Psoas muscle (tissue), 8 donors: ENCODE data around the gene SLC46A2. TPM values are rescaled to one million over a fixed set of nuclear protein-coding genes. Genes with fewer than 3 reads are reported as not detected.

Source experiments
- ATAC-seq, 4 donors: fragments of 200-7000 bp; cut with Tn5 transposase; one replicate each; pipeline ENCODE4 v1.9.1; 2020; ENCODE audit warnings: moderate library complexity in 3 of 4, mild to moderate bottlenecking in 2 of 4
- DNase-seq, 2 donors: peaks; one replicate each; pipeline ENCODE4 v3.0.0-alpha.2; 2020
- H3K27ac ChIP-seq: fragments of 200-600 bp; one replicate; pipeline ENCODE4 v1.8.0; 2022
- H3K27me3 ChIP-seq, 3 donors: fragments of 200-600 bp in 1 of 3; one replicate each; pipeline versions ENCODE4 v1.6.1 to v1.8.0; 2013 to 2022; ENCODE audit warnings: low read length in 2 of 3, mild to moderate bottlenecking in 2 of 3, moderate library complexity in 1 of 3; ENCODE audit not compliant: insufficient read depth in 3 of 3
- H3K36me3 ChIP-seq, 2 donors: fragments of 200-600 bp in 1 of 2; one replicate each; pipeline versions ENCODE4 v1.6.1 to v1.8.0; 2013 to 2022; ENCODE audit warnings: low read depth in 1 of 2, mild to moderate bottlenecking in 1 of 2, moderate library complexity in 1 of 2; ENCODE audit not compliant: insufficient read depth in 1 of 2
- H3K4me1 ChIP-seq: fragments of 200-600 bp; one replicate; pipeline ENCODE4 v1.8.0; 2022
- H3K4me3 ChIP-seq: fragments of 200-600 bp; one replicate; pipeline ENCODE4 v1.8.0; 2022; ENCODE audit warnings: mild to moderate bottlenecking
- H3K9me3 ChIP-seq: fragments of 200-600 bp; one replicate; pipeline ENCODE4 v1.8.0; 2022
- CTCF ChIP-seq: fragments of 200-600 bp; IDR thresholded peaks from one replicate; pipeline ENCODE4 v1.8.0; 2022; ENCODE audit warnings: antibody characterized with exemption
- WGBS, 3 donors: extraction: QIAGEN DNeasy Blood & Tissue Kit; methylation state at CpG; one replicate each; pipeline versions ENCODE4 v1.1.6 to v1.1.7; 2013; 5-methylcytosine and 5-hydroxymethylcytosine counted together
- intact Hi-C, 2 donors: fragments of 100-400 bp; cut with DNase I; formaldehyde crosslinking; loops; one replicate each; pipeline versions ENCODE4 v1.11.0 to v1.14.2; 2022
- polyA plus RNA-seq, 3 donors: library from polyadenylated mRNA; stranded (reverse); fragments of 200-250 nt; gene quantifications; one replicate each; pipeline ENCODE4 v1.2.3, GENCODE V29; 2013
- total RNA-seq, 4 donors: library from RNA; stranded (reverse); fragmentation: NEBNext Ultra II Directional in 2 of 4; extraction: Animal tissue kit (Norgen Biotek cat#: 25700) in 2 of 4; gene quantifications; one replicate each; pipeline versions ENCODE4 v1.2.1 to v1.2.4, GENCODE V29; 2021 to 2023
- donor health status: healthy with polysubstance abuse.
- donor health status: DM: no; HTN: no; CAD: no; lungs with moderate emphysema.
- donor health status: Bipolar disorder and iron deficiency.
- donor health status: healthy.
- donor health status: DM: yes; HTN: yes; CAD: no.
- donor health status: DM: no; HTN: no; CAD: no.
- donor health status: DM: no; HTN: no; CAD: no.
- donor health status: DM: yes; HTN: yes; CAD: no.

Gene SLC46A2
- total and polyA plus RNA-seq, 7 donors: 0.01 TPM; not detected in 6

DNA sequence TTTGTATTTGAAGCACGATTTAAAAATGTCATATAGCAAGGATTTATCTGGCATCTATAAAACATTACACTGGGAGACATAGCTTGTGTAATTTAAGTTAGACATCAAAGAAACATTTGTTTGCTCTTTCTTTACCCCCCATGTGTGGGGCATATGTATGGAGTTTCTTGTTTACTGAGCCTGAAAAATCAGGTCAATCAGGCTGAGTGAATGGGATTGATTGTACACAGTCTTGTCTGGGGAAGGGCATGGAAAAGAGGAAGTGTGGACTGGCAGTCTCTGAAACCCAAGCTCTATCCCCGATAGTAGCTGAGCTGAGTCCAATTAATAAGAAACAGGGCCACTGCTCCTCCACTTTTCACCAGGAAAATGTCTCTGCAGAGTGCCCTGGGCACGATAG lies 49.4 kb downstream of the SLC46A2 start:
- WGBS, 3 donors: 78 to 92% (median 83%) methylated on average over 3 of the region's 3 CpGs
- H3K4me3 ChIP-seq: no peak overlapping the region
- intact Hi-C loops: no loop called here

GRCh38 chr9:112839331-112839730 lies 51.3 kb downstream of the SLC46A2 start:
- no peak for ATAC-seq
- WGBS, 3 donors: 87 to 93% (median 91%) methylated on average over 8 of the region's 8 CpGs

More for the DNA sequence above, 49.4 kb downstream of the SLC46A2 start:
- no peak for TF ChIP-seq CTCF
- Histone ChIP-seq H3K27ac (no peak overlapping the region), H3K4me1 (no peaks in the 10 kb centered on the region), H3K9me3 (no peaks in the 10 kb centered on the region), H3K27me3 (no peaks in the 10 kb centered on the region), H3K36me3 (peaks cover 0 to 32% of the 10 kb centered on the region in 2 donors)
- ATAC-seq (no peak), DNase-seq (no peak)

DNA sequence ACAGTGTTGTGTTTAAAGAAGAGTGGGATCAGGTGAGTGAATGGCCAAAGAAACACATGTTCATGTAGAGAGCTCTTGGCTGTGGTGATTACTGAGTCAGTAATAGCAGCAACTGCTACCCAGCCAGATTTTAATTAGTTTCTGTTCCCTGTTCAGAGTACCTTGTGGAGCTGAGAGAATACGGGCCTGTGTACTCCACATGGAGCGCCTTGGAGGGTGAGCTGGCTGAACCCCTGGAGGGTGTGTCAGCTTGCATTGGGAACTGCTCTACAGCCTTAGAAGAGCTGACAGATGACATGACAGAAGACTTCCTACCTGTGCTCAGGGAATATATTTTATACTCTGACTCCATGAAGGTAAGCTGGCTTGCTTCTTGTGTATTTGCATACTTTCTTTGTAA lies 52.3 kb downstream of the SLC46A2 start:
- no peak for DNase-seq
- no peaks in the 10 kb centered on the region for H3K9me3 ChIP-seq
- 96 to 100% (median 96%) methylated on average over 2 of the region's 2 CpGs for WGBS, 3 donors

More at GRCh38 chr9:112839331-112839730, 51.3 kb downstream of the SLC46A2 start:
- intact Hi-C loops: no loop called here
- DNase-seq: no peak
- no peaks in the 10 kb centered on the region for H3K4me1 ChIP-seq
- H3K4me3 ChIP-seq: no peak overlapping the region
- H3K36me3 ChIP-seq: peaks cover 0 to 37% of the 10 kb centered on the region in 2 donors
- no peaks in the 10 kb centered on the region for H3K9me3 ChIP-seq
- TF ChIP-seq CTCF: no peak
- no peaks in the 10 kb centered on the region for H3K27me3 ChIP-seq
- no peak overlapping the region for H3K27ac ChIP-seq

DNA sequence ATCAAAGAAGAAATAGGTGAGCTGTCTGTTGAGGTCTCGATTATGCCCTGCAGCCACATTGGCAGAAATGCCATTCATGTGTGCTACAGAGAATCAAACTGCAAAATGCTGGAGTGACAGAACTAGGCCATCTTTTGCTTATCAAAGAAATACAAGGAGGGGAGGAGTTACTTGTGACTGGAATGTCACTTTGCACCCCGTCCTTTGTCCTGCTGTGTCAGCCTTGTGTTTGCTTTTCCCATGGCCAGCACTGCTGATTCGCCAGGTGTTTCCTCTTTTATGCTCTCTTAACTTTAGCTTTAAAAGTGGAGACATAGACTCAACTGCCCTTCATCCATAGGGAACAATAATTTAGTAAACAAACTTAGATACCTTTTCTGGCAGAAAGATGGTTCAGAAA lies 54.3 kb downstream of the SLC46A2 start:
- H3K4me1 ChIP-seq: no peaks in the 10 kb centered on the region
- DNase-seq: no peak
- 74 to 90% (median 83%) methylated on average over 3 of the region's 3 CpGs for WGBS, 3 donors
- no peak overlapping the region for H3K4me3 ChIP-seq
- no peaks in the 10 kb centered on the region for H3K9me3 ChIP-seq
- H3K27me3 ChIP-seq: no peaks in the 10 kb centered on the region
- H3K27ac ChIP-seq: no peak overlapping the region
- intact Hi-C loops: no loop called here
- no peak for ATAC-seq
- no peak for TF ChIP-seq CTCF
- peaks cover 0 to 38% of the 10 kb centered on the region in 2 donors for H3K36me3 ChIP-seq

More for the DNA sequence above, 52.3 kb downstream of the SLC46A2 start:
- H3K4me1 ChIP-seq: no peaks in the 10 kb centered on the region
- no peaks in the 10 kb centered on the region for H3K27me3 ChIP-seq
- no peak overlapping the region for H3K4me3 ChIP-seq
- no peak for ATAC-seq
- no peak overlapping the region for H3K27ac ChIP-seq
- intact Hi-C loops: no loop called here
- no peak for TF ChIP-seq CTCF
- peaks cover 0 to 37% of the 10 kb centered on the region in 2 donors for H3K36me3 ChIP-seq

DNA sequence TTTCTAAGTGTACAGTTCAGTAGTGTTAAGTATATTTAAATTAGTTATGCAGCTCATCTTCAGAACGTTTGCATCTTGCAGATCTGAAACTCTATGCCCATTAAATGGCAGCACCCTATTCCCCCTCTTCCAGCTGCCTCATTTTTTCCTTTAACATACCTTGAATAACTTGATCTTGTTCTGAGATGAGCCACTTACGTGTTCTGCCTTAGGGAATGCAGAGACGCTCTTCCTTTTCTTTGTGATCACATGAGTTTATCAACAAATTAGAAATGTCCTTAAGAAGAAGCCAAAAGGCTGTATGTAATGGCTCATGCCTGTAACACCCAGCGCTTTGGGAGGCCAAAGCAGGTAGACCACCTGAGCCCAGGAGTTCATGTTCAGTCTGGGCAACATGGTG lies 57.6 kb downstream of the SLC46A2 start:
- ATAC-seq: no peak
- DNase-seq: no peak
- WGBS, 3 donors: 84 to 89% (median 85%) methylated on average over 4 of the region's 4 CpGs
- H3K27me3 ChIP-seq: no peaks in the 10 kb centered on the region
- no peak overlapping the region for H3K27ac ChIP-seq
- H3K4me3 ChIP-seq: no peak overlapping the region
- no peak for TF ChIP-seq CTCF
- intact Hi-C loops: no loop called here
- no peaks in the 10 kb centered on the region for H3K4me1 ChIP-seq
- H3K36me3 ChIP-seq: peaks cover 0 to 19% of the 10 kb centered on the region in 2 donors
- H3K9me3 ChIP-seq: no peaks in the 10 kb centered on the region
